Effector memory CD4-positive, alpha-beta T cell (primary cell): ENCODE measurements around the gene CSHL1.
"Not testable (repeated sequence)": the region's sequence is repeated elsewhere in the genome, so short reads cannot be mapped to it uniquely, and the experiment has no call there.

ENCODE experiments used
- DNase-seq, 3 donors: peaks; one replicate each; pipeline ENCODE4 v3.0.0-alpha.2; 2020
- H3K27ac ChIP-seq: 2 replicates; pipeline ENCODE4 v1.7.0; 2013; ENCODE audit warnings: mild to moderate bottlenecking, low read length, moderate library complexity; ENCODE audit not compliant: insufficient read depth, poor library complexity, severe bottlenecking
- H3K27me3 ChIP-seq: replicated peaks from 2 replicates; pipeline ENCODE4 v1.7.0; 2013; ENCODE audit warnings: mild to moderate bottlenecking, low read length; ENCODE audit not compliant: insufficient read depth, control insufficient read depth, poor library complexity, severe bottlenecking
- H3K36me3 ChIP-seq: 2 replicates; pipeline ENCODE4 v1.7.0; 2013; ENCODE audit warnings: mild to moderate bottlenecking, low read length, moderate library complexity; ENCODE audit not compliant: control insufficient read depth, insufficient read depth
- H3K4me1 ChIP-seq: 2 replicates; pipeline ENCODE4 v1.7.0; 2013; ENCODE audit warnings: low read length, mild to moderate bottlenecking; ENCODE audit not compliant: control insufficient read depth, insufficient read depth, poor library complexity, severe bottlenecking
- H3K4me3 ChIP-seq: 2 replicates; pipeline ENCODE4 v1.7.0; 2013; ENCODE audit warnings: low read length, low read depth, mild to moderate bottlenecking; ENCODE audit not compliant: insufficient read depth, poor library complexity, severe bottlenecking
- H3K9me3 ChIP-seq: 2 replicates; pipeline ENCODE4 v1.7.0; 2013; ENCODE audit warnings: mild to moderate bottlenecking, low read length, moderate library complexity; ENCODE audit not compliant: control insufficient read depth

The CSHL1 gene

GRCh38 chr17:63892316-63893037, 18.6 kb downstream of the CSHL1 start:
- H3K4me1 ChIP-seq, result not testable (repeated sequence)

GRCh38 chr17:63889026-63889848, 21.8 kb downstream of the CSHL1 start:
- not testable (repeated sequence) for H3K4me3 ChIP-seq, H3K36me3 ChIP-seq, DNase-seq, H3K9me3 ChIP-seq, H3K27ac ChIP-seq, H3K27me3 ChIP-seq, H3K4me1 ChIP-seq

More at GRCh38 chr17:63892316-63893037, 18.6 kb downstream of the CSHL1 start:
- H3K36me3 ChIP-seq, H3K27me3 ChIP-seq, H3K27ac ChIP-seq, H3K9me3 ChIP-seq, DNase-seq, H3K4me3 ChIP-seq: not testable (repeated sequence)

DNA sequence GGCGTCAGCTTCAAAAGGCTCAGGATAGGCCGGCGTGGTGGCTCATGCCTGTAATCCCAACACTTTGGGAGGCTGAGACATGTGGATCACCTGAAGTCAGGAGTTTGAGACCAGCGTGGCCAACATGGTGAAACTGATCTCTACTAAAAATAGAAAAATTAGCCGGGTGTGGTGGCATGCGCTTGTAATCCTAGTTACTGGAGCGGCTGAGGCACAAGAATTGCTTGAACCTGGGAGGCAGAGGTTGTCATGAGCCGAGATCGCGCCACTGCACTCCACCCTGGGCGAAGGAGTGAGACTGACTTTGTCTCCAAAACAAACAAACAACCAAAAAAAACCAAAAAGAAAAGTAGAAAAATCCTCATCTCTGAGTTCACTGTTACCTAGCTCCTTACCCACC, 25.9 kb downstream of the CSHL1 start:
- not testable (repeated sequence) for H3K9me3 ChIP-seq, H3K27me3 ChIP-seq, DNase-seq, H3K27ac ChIP-seq, H3K4me1 ChIP-seq, H3K4me3 ChIP-seq, H3K36me3 ChIP-seq

DNA sequence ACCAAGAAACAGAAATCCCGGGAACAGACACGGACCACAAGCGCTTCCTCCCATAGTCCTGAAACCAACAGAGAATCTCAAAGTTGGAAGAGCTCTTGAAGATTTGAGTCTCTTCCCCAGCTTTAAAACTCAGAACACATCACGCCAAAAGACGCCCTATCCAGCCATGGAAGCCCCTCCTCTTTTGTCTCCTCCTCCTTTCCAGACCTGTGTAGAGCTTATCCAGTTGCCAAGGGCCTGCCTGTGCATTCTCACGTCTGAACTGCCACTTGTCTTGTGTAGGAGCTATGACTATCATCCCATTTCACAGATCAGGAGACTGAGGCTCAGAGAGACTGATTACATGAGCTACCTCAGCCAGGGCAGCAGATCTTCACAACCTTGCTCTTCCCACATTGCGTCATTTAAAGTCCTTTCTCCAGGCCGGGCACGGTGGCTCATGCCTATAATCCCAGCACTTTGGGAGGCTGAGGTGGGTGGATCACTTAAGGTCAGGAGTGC, 28.4 kb downstream of the CSHL1 start:
- H3K36me3 ChIP-seq, DNase-seq, H3K4me3 ChIP-seq, H3K27me3 ChIP-seq, H3K27ac ChIP-seq, H3K4me1 ChIP-seq, H3K9me3 ChIP-seq: not testable (repeated sequence)

GRCh38 chr17:63881935-63882601, 29.0 kb downstream of the CSHL1 start, which contains the start of gene GH2:
TSS of gene GH2 (minus strand) at chr17:63881944. CDS start at chr17:63881801, 143 bp downstream.
- Histone ChIP-seq H3K4me3 (no peak within 1 kb of the TSS), H3K36me3 (no peaks in the 10 kb centered on the region), H3K27me3 (no peaks in the 10 kb centered on the region), H3K27ac (no peak within 1 kb of the TSS), H3K4me1 (no peaks in the 10 kb centered on the region), H3K9me3 (no peaks in the 10 kb centered on the region)
- DNase-seq, result peak; percentile 17 to 42 (median 23)

- H3K27me3 ChIP-seq, H3K4me3 ChIP-seq, H3K4me1 ChIP-seq, DNase-seq, H3K9me3 ChIP-seq, H3K27ac ChIP-seq, H3K36me3 ChIP-seq: not testable (repeated sequence)
Observed at GRCh38 chr17:63881337-63881736, 29.7 kb downstream of the CSHL1 start.

DNA sequence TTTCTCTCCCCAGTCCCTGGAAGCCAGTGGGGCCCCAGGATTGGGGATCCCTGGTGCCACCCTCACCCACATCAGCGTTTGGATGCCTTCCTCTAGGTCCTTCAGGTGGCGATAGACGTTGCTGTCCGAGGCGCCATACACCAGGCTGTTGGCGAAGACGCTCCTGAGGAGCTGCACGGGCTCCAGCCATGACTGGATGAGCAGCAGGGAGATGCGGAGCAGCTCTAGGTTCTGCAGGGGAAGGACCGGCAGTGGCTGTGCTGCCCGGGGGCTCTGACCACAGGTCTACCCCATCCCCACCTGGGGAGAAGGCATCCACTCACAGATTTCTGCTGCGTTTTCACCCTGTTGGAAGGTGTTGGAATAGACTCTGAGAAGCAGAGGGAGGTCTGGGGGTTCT, 30.4 kb downstream of the CSHL1 start:
- Histone ChIP-seq H3K4me3 (no peak overlapping the region), H3K9me3 (no peaks in the 10 kb centered on the region), H3K4me1 (no peaks in the 10 kb centered on the region), H3K27ac (no peak overlapping the region), H3K27me3 (no peaks in the 10 kb centered on the region), H3K36me3 (no peaks in the 10 kb centered on the region)
- no peak for DNase-seq

GRCh38 chr17:63878413-63878812, 32.6 kb downstream of the CSHL1 start:
- H3K27ac ChIP-seq, H3K4me1 ChIP-seq, H3K4me3 ChIP-seq, H3K9me3 ChIP-seq, H3K27me3 ChIP-seq, H3K36me3 ChIP-seq, DNase-seq: not testable (repeated sequence)

DNA sequence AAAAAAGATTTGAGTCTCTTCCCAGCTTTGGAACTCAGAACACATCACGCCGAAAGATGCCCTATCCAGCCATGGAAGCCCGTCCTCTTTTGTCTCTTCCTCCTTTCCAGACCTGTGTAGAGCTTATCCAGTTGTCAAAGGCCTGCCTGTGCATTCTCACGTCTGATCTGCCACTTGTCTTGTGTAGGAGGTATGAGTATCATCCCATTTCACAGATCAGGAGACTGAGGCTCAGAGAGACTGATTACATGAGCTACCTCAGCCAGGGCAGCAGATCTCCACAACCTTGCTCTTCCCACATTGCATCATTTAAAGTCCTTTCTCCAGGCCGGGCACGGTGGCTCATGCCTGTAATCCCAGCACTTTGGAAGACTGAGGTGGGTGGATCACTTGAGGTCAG, 36.4 kb downstream of the CSHL1 start:
- not testable (repeated sequence) for DNase-seq, H3K4me3 ChIP-seq, H3K9me3 ChIP-seq, H3K27ac ChIP-seq, H3K36me3 ChIP-seq, H3K27me3 ChIP-seq, H3K4me1 ChIP-seq
